GM19099 (cell line): ENCODE results near the gene ZBTB4.

ENCODE experiments used
- POLR2A ChIP-seq: IDR thresholded peaks from 3 replicates; pipeline ENCODE4 v1.6.1; 2011; ENCODE audit warnings: low read depth; ENCODE audit not compliant: insufficient read length; ENCODE audit errors: extremely low read depth

The ZBTB4 gene

DNA sequence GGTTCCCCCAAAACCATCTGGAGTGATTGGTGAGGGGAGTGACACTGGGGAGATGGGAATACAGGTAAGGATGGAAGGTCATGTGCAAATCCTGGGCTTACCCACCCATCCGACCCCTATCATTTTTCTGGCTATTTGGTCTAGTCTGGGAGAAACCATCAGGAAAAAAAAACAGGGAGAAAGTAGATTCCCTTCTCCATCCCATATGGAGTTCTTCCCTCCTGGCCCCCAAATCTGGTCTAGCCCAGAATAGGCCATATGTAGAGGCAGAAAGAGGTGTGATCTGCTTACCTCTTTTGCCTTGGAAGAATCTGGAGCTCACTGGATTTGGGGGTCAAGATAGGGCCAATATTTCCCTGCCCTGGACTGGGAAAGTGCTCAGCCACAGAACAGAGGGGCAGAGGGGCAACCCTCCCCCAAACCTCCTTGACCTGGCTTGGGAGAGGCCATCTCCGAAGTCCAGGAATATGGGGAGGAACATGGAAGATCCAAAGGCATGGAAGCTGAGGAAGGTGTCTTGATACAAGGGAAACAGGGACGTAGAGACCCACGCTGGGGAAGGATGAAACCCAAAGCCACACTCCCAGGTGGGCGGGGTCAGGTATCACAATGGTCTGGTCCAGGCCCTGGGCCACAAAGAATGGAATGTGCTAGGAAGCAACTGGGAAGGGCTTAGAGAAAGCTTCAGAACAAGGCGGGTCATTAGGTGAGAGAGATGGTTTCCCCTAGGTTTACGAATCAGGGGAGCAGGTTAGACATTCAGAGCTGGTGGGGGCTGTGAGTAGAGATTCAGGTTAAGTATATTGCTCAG, 18.4 kb downstream of the ZBTB4 start:
- no peak for TF ChIP-seq POLR2A

GRCh38 chr17:7459961-7460545, 19.4 kb downstream of the ZBTB4 start:
- no peak for TF ChIP-seq POLR2A

GRCh38 chr17:7448461-7448860, 31.0 kb downstream of the ZBTB4 start:
- no peak for TF ChIP-seq POLR2A

DNA sequence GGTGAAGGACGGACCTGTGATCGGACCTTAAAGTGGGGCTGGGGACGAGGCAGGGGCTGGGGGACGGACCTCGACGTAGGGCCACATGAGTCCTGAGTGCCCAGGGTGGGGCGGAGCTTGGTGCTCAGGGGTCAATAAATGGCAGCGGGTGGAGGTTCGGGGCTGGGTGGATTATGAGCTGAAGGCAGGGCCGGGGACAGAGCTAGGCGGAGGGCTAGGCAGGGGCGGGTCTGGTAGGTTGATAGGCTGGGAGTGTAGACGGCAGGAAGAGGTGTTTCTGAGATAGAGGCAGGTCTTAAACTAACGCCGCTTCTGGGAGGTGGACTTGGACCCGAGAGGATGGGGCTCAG, 33.8 kb downstream of the ZBTB4 start:
- no peak for TF ChIP-seq POLR2A

- TF ChIP-seq POLR2A, result no peak
Observed at GRCh38 chr17:7444682-7445618, 34.5 kb downstream of the ZBTB4 start, which contains the start of gene CHRNB1. Gene CHRNB1, plus strand, starts transcription at chr17:7445061. Its CDS starts 67 bp downstream, at chr17:7445128.

DNA sequence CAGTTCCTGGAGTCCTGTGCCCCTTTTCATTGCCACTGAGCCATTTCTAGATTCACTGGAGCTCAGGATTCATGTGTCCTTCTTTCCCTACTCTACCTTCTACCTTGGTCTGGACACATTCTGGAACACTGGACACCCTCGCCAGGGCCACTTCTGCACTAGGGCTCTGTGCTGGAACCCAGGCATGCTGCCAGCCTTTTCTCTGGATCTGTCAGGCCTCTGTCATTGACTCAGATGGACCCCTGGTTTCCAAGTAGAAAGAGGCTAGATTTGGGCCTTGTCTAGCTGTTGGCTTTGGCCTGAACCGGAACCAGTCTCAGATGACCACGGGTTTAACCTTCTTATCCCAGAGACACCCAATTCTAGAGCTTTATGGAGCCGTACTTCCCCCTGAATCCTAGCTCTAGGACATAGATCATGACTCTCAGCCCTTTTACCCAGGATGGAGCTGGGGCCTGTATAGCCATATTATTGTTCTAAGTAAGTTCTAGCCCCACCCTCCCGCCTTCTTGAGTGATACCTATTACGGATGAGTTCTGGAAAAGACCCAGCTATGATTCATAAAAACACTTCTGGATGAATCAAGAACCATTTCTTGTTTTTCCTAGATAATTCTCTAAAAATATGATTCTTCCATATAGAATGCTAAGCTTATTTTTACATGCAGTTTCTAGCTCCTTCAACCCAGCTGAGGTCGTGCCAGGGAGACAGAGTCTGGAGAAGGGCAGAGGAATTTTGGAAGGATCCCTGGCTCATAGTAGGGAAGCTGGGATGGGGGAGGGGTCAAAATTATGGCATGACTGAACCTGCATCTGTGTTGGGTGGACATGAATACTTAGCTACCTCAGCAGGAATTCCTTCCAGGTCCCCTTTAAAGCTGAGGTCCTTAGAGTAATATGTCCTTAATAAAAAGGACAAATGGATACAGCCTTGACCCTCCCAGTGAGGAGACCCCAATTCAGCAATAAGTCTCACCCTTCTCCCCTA, 35.6 kb downstream of the ZBTB4 start:
- no peak for TF ChIP-seq POLR2A

DNA sequence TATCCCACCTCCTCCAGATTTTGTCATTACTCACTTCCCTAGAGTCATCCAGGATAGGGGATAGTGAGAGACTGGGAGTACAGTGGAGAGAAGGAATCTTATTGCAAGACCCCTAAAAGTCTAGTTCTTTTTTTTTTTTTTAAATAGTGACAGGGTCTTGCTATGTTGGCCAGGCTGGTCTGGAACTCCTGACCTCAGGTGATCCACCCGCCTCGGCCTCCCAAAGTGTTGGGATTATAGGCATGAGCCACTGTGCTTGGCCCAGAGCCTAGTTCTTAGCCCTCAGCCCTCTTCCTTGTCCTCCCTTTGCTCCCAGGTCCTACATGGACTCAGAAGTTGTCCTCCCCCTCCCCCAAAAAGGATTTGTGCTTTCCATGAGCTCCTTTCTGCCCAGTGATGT, 37.3 kb downstream of the ZBTB4 start:
- no peak for TF ChIP-seq POLR2A

DNA sequence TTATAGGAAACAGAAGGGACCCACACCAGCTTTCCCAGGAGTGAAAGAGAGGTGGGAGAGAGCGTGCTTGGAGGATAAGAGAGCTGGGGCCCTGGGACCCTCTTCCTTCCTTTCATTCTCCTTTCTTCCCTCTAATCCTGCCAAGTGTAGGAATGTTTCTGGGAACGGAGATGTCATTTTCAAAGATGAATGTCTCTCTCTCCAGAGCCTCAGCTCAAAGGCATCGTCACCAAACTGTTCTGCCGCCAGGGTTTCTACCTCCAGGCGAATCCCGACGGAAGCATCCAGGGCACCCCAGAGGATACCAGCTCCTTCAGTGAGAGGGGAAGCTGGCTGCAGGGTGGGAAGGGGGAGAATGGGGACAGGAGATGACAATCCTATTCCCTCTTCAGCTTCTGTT, 38.2 kb downstream of the ZBTB4 start:
- no peak for TF ChIP-seq POLR2A

GRCh38 chr17:7440834-7441195, 38.6 kb downstream of the ZBTB4 start:
- TF ChIP-seq POLR2A, result peak; percentile 22

- TF ChIP-seq POLR2A, result no peak
Observed at GRCh38 chr17:7440113-7440833, 39.2 kb downstream of the ZBTB4 start.

- TF ChIP-seq POLR2A, result no peak
Observed at GRCh38 chr17:7439462-7440112, 39.8 kb downstream of the ZBTB4 start, which contains the start of gene FGF11. Gene FGF11, plus strand, starts transcription at chr17:7439512. Its CDS starts 109 bp downstream, at chr17:7439621.

GRCh38 chr17:7438656-7439460, 40.6 kb downstream of the ZBTB4 start:
- no peak for TF ChIP-seq POLR2A

- no peak for TF ChIP-seq POLR2A
Observed at GRCh38 chr17:7437950-7438614, 41.3 kb downstream of the ZBTB4 start.
